Renal cortical epithelial cell (primary cell): ENCODE data around the gene SLITRK2. TPM values are rescaled to one million over a fixed set of nuclear protein-coding genes. Genes with fewer than 3 reads are reported as not detected.

Source experiments
- DNase-seq: peaks from one replicate; pipeline ENCODE4 v3.0.0-alpha.2; 2011; ENCODE audit warnings: low read depth
- total RNA-seq: library from RNA; depleted of rRNA; stranded (reverse); fragments of >200 nt; gene quantifications from 2 replicates; pipeline ENCODE4 v1.2.3, GENCODE V29; 2014

Gene SLITRK2
- total RNA-seq, 1 donor from 2014 or later, result 0.10 TPM

- DNase-seq, result no peak
These were observed 31.2 kb downstream of the SLITRK2 start for GRCh38 chrX:145848857-145849256.

GRCh38 chrX:145853181-145853580, 35.6 kb downstream of the SLITRK2 start:
- no peak for DNase-seq

GRCh38 chrX:145856181-145856580, 38.6 kb downstream of the SLITRK2 start:
- peak; percentile 66 for DNase-seq

- no peak for DNase-seq
These were observed 44.2 kb downstream of the SLITRK2 start for GRCh38 chrX:145861818-145862217.

- DNase-seq, result peak; percentile 82
These were observed 47.5 kb downstream of the SLITRK2 start for GRCh38 chrX:145865082-145865481.
